ENCODE data around the gene TFCP2.

Gene TFCP2

GRCh38 chr12:51139292-51139844 lies 33.6 kb downstream of the TFCP2 start:
- H3K4me2 ChIP-seq (ENCODE audit: low read length, poor library complexity, severe bottlenecking): no peak overlapping the region
- H2BK15ac ChIP-seq (ENCODE audit: low read depth, poor library complexity, severe bottlenecking): no peak overlapping the region
- no peak overlapping the region for H3K9ac ChIP-seq (ENCODE audit: low read length)
- H3K36me3 ChIP-seq (ENCODE audit: control insufficient read depth in 1 of 2, insufficient read depth in 2 of 2, low read depth in 1 of 2, low read length in 2 of 2): peaks cover 2 to 16% of the 10 kb centered on the region in 2 experiments
- H4K8ac ChIP-seq (ENCODE audit: low read length): no peak overlapping the region
- DNase-seq: no peak
- H2BK12ac ChIP-seq (ENCODE audit: low read length in 2 of 2): no peak overlapping the region
- H3K27ac ChIP-seq (ENCODE audit: low read length, poor library complexity, severe bottlenecking): no peak overlapping the region
- H3K27me3 ChIP-seq (ENCODE audit: control insufficient read depth in 1 of 2, insufficient read depth in 1 of 2, low read length in 2 of 2): no peaks in the 10 kb centered on the region
- H2AK5ac ChIP-seq (ENCODE audit: low read length, severe bottlenecking): no peak overlapping the region
- H2AFZ ChIP-seq (ENCODE audit: low read depth, low read length): no peak overlapping the region
- no peaks in the 10 kb centered on the region for H3K9me3 ChIP-seq (ENCODE audit: control insufficient read depth, low read length)
- no peak overlapping the region for H3K14ac ChIP-seq (ENCODE audit: low read length in 2 of 2)
- peaks cover 7% of the 10 kb centered on the region for H3K79me1 ChIP-seq (replicated peaks; ENCODE audit: low read length, poor library complexity, severe bottlenecking)
- H3K4me3 ChIP-seq (ENCODE audit: insufficient read depth in 1 of 2, low read depth in 1 of 2, low read length in 2 of 2): no peak overlapping the region
- no peak overlapping the region for H3K4ac ChIP-seq (ENCODE audit: low read depth in 1 of 2, low read length in 2 of 2)
- no peak overlapping the region for H2BK120ac ChIP-seq (ENCODE audit: low read depth, low read length)
- H4K91ac ChIP-seq (ENCODE audit: low read length): no peak overlapping the region
- WGBS: over 99% methylated on average over 3 of the region's 3 CpGs
- H3K18ac ChIP-seq (ENCODE audit: low read depth in 1 of 2, low read length in 2 of 2): no peak overlapping the region
- no peaks in the 10 kb centered on the region for H3K4me1 ChIP-seq (ENCODE audit: control insufficient read depth, insufficient read depth, low read depth, low read length)
- no peak overlapping the region for H2BK5ac ChIP-seq (ENCODE audit: low read depth, low read length, poor library complexity, severe bottlenecking)
- no peak overlapping the region for H3K23ac ChIP-seq (ENCODE audit: low read length in 2 of 2)

- no peaks in the 10 kb centered on the region for H3K79me1 ChIP-seq (replicated peaks; ENCODE audit: low read length, poor library complexity, severe bottlenecking)
- H3K23ac ChIP-seq (ENCODE audit: low read length in 2 of 2): no peak overlapping the region
- H3K27ac ChIP-seq (ENCODE audit: low read length, poor library complexity, severe bottlenecking): no peak overlapping the region
- peaks cover 2 to 7% of the 10 kb centered on the region in 2 experiments for H3K36me3 ChIP-seq (ENCODE audit: control insufficient read depth in 1 of 2, insufficient read depth in 2 of 2, low read depth in 1 of 2, low read length in 2 of 2)
- H3K4me1 ChIP-seq (ENCODE audit: control insufficient read depth, insufficient read depth, low read depth, low read length): peaks cover 2% of the 10 kb centered on the region
- H3K9me3 ChIP-seq (ENCODE audit: control insufficient read depth, low read length): no peaks in the 10 kb centered on the region
- H3K4ac ChIP-seq (ENCODE audit: low read depth in 1 of 2, low read length in 2 of 2): no peak overlapping the region
- H3K18ac ChIP-seq (ENCODE audit: low read depth in 1 of 2, low read length in 2 of 2): no peak overlapping the region
- H3K27me3 ChIP-seq (ENCODE audit: control insufficient read depth in 1 of 2, insufficient read depth in 1 of 2, low read length in 2 of 2): no peaks in the 10 kb centered on the region
- H2AK5ac ChIP-seq (ENCODE audit: low read length, severe bottlenecking): no peak overlapping the region
- no peak overlapping the region for H3K9ac ChIP-seq (ENCODE audit: low read length)
- H3K14ac ChIP-seq (ENCODE audit: low read length in 2 of 2): no peak overlapping the region
- H2BK15ac ChIP-seq (ENCODE audit: low read depth, poor library complexity, severe bottlenecking): no peak overlapping the region
- no peak overlapping the region for H2BK120ac ChIP-seq (ENCODE audit: low read depth, low read length)
- no peak for DNase-seq
- H4K91ac ChIP-seq (ENCODE audit: low read length): no peak overlapping the region
- no peak overlapping the region for H3K4me2 ChIP-seq (ENCODE audit: low read length, poor library complexity, severe bottlenecking)
- WGBS: 98% methylated on average over 4 of the region's 5 CpGs
- no peak overlapping the region for H2AFZ ChIP-seq (ENCODE audit: low read depth, low read length)
- no peak overlapping the region for H2BK5ac ChIP-seq (ENCODE audit: low read depth, low read length, poor library complexity, severe bottlenecking)
- no peak overlapping the region for H4K8ac ChIP-seq (ENCODE audit: low read length)
- H3K4me3 ChIP-seq (ENCODE audit: insufficient read depth in 1 of 2, low read depth in 1 of 2, low read length in 2 of 2): no peak overlapping the region
- H2BK12ac ChIP-seq (ENCODE audit: low read length in 2 of 2): no peak overlapping the region
These were observed 40.2 kb downstream of the TFCP2 start for GRCh38 chr12:51132693-51133092.

- peaks cover 2% of the 10 kb centered on the region for H3K4me1 ChIP-seq (ENCODE audit: control insufficient read depth, insufficient read depth, low read depth, low read length)
- WGBS: 96% methylated on average over 5 of the region's 5 CpGs
- no peak overlapping the region for H3K18ac ChIP-seq (ENCODE audit: low read depth in 1 of 2, low read length in 2 of 2)
- H3K4me2 ChIP-seq (ENCODE audit: low read length, poor library complexity, severe bottlenecking): no peak overlapping the region
- H2BK120ac ChIP-seq (ENCODE audit: low read depth, low read length): no peak overlapping the region
- no peak overlapping the region for H3K4me3 ChIP-seq (ENCODE audit: insufficient read depth in 1 of 2, low read depth in 1 of 2, low read length in 2 of 2)
- H3K9ac ChIP-seq (ENCODE audit: low read length): no peak overlapping the region
- peaks cover 2 to 5% of the 10 kb centered on the region in 2 experiments for H3K36me3 ChIP-seq (ENCODE audit: control insufficient read depth in 1 of 2, insufficient read depth in 2 of 2, low read depth in 1 of 2, low read length in 2 of 2)
- no peak overlapping the region for H2BK12ac ChIP-seq (ENCODE audit: low read length in 2 of 2)
- no peak for DNase-seq
- H4K8ac ChIP-seq (ENCODE audit: low read length): no peak overlapping the region
- H4K91ac ChIP-seq (ENCODE audit: low read length): no peak overlapping the region
- no peak overlapping the region for H2AFZ ChIP-seq (ENCODE audit: low read depth, low read length)
- H3K27ac ChIP-seq (ENCODE audit: low read length, poor library complexity, severe bottlenecking): no peak overlapping the region
- no peak overlapping the region for H2AK5ac ChIP-seq (ENCODE audit: low read length, severe bottlenecking)
- no peaks in the 10 kb centered on the region for H3K9me3 ChIP-seq (ENCODE audit: control insufficient read depth, low read length)
- H2BK15ac ChIP-seq (ENCODE audit: low read depth, poor library complexity, severe bottlenecking): no peak overlapping the region
- H3K23ac ChIP-seq (ENCODE audit: low read length in 2 of 2): no peak overlapping the region
- no peak overlapping the region for H3K4ac ChIP-seq (ENCODE audit: low read depth in 1 of 2, low read length in 2 of 2)
- no peak overlapping the region for H3K14ac ChIP-seq (ENCODE audit: low read length in 2 of 2)
- no peak overlapping the region for H2BK5ac ChIP-seq (ENCODE audit: low read depth, low read length, poor library complexity, severe bottlenecking)
- H3K79me1 ChIP-seq (replicated peaks; ENCODE audit: low read length, poor library complexity, severe bottlenecking): no peaks in the 10 kb centered on the region
- no peaks in the 10 kb centered on the region for H3K27me3 ChIP-seq (ENCODE audit: control insufficient read depth in 1 of 2, insufficient read depth in 1 of 2, low read length in 2 of 2)
These were observed 41.0 kb downstream of the TFCP2 start for GRCh38 chr12:51131745-51132521.

GRCh38 chr12:51128919-51129318 lies 44.0 kb downstream of the TFCP2 start:
- H2AFZ ChIP-seq (ENCODE audit: low read depth, low read length): no peak overlapping the region
- no peak overlapping the region for H2AK5ac ChIP-seq (ENCODE audit: low read length, severe bottlenecking)
- 100% methylated on average over 3 of the region's 3 CpGs for WGBS
- H3K9me3 ChIP-seq (ENCODE audit: control insufficient read depth, low read length): no peaks in the 10 kb centered on the region
- peaks cover 2% of the 10 kb centered on the region for H3K4me1 ChIP-seq (ENCODE audit: control insufficient read depth, insufficient read depth, low read depth, low read length)
- no peaks in the 10 kb centered on the region for H3K79me1 ChIP-seq (replicated peaks; ENCODE audit: low read length, poor library complexity, severe bottlenecking)
- no peak overlapping the region for H2BK5ac ChIP-seq (ENCODE audit: low read depth, low read length, poor library complexity, severe bottlenecking)
- H3K4me3 ChIP-seq (ENCODE audit: insufficient read depth in 1 of 2, low read depth in 1 of 2, low read length in 2 of 2): no peak overlapping the region
- no peak overlapping the region for H2BK12ac ChIP-seq (ENCODE audit: low read length in 2 of 2)
- no peak overlapping the region for H3K14ac ChIP-seq (ENCODE audit: low read length in 2 of 2)
- H2BK120ac ChIP-seq (ENCODE audit: low read depth, low read length): no peak overlapping the region
- no peaks in the 10 kb centered on the region for H3K27me3 ChIP-seq (ENCODE audit: control insufficient read depth in 1 of 2, insufficient read depth in 1 of 2, low read length in 2 of 2)
- peaks cover 10% of the 10 kb centered on the region in 2 experiments for H3K36me3 ChIP-seq (ENCODE audit: control insufficient read depth in 1 of 2, insufficient read depth in 2 of 2, low read depth in 1 of 2, low read length in 2 of 2)
- no peak overlapping the region for H4K8ac ChIP-seq (ENCODE audit: low read length)
- no peak overlapping the region for H3K4ac ChIP-seq (ENCODE audit: low read depth in 1 of 2, low read length in 2 of 2)
- no peak overlapping the region for H3K23ac ChIP-seq (ENCODE audit: low read length in 2 of 2)
- no peak overlapping the region for H4K91ac ChIP-seq (ENCODE audit: low read length)
- H3K9ac ChIP-seq (ENCODE audit: low read length): no peak overlapping the region
- H2BK15ac ChIP-seq (ENCODE audit: low read depth, poor library complexity, severe bottlenecking): no peak overlapping the region
- no peak overlapping the region for H3K18ac ChIP-seq (ENCODE audit: low read depth in 1 of 2, low read length in 2 of 2)
- no peak for DNase-seq
- no peak overlapping the region for H3K4me2 ChIP-seq (ENCODE audit: low read length, poor library complexity, severe bottlenecking)
- no peak overlapping the region for H3K27ac ChIP-seq (ENCODE audit: low read length, poor library complexity, severe bottlenecking)
